ENCODE results near the gene SLC25A23. TPM values are rescaled to one million over a fixed set of nuclear protein-coding genes. Genes with fewer than 3 reads are reported as not detected.

The SLC25A23 gene
- total RNA-seq, 1 donor from 2014 or later = 16.0 TPM

GRCh38 chr19:6393074-6393982 is 66.3 kb downstream of the SLC25A23 start, which contains the start of gene GTF2F1:
TSS of gene GTF2F1 (minus strand) at chr19:6393164. CDS start at chr19:6392995, 169 bp downstream.
- Mint-ChIP-seq H3K27me3 (ENCODE audit: insufficient read depth, low read depth) (peaks cover 3% of the 10 kb centered on the region), H3K4me1 (peaks cover 22% of the 10 kb centered on the region), H3K9me3 (no peaks in the 10 kb centered on the region), H3K4me3 (peak within 1 kb of the TSS; percentile 96), H3K27ac (peak within 1 kb of the TSS; percentile 97), H3K36me3 (peaks cover 8% of the 10 kb centered on the region)
- Histone ChIP-seq H3K27ac (peak within 1 kb of the TSS; percentile 3), H3K9me3 (ENCODE audit: low read depth) (no peaks in the 10 kb centered on the region), H2AFZ (replicated peaks) (peak within 1 kb of the TSS; percentile 54), H3K79me2 (ENCODE audit: low read depth) (peaks cover 25% of the 10 kb centered on the region), H3K4me3 (peak within 1 kb of the TSS; percentile 68), H3K4me1 (peaks cover 13% of the 10 kb centered on the region), H4K20me1 (ENCODE audit: low read depth) (no peaks in the 10 kb centered on the region), H3K9ac (peak within 1 kb of the TSS; percentile 65), H3K36me3 (no peaks in the 10 kb centered on the region), H3K27me3 (no peaks in the 10 kb centered on the region), H3F3A (ENCODE audit: low read depth) (peaks cover 14% of the 10 kb centered on the region), H3K4me2 (peak within 1 kb of the TSS; percentile 91)
- peak; percentile 16 for TF ChIP-seq EZH2 (IDR thresholded peaks at IDR 0.05)
- no peak for TF ChIP-seq EZH2phosphoT487 (IDR thresholded peaks at IDR 0.05)
- TF ChIP-seq CTCF (IDR thresholded peaks at IDR 0.05) = peak; percentile 26
- peak; percentile 98 for DNase-seq (ENCODE audit: low spot score)

GRCh38 chr19:6392221-6393073 is 67.1 kb downstream of the SLC25A23 start:
- H3K79me2 ChIP-seq (ENCODE audit: low read depth) = peaks cover 25% of the 10 kb centered on the region
- H3K9me3 ChIP-seq (ENCODE audit: low read depth) = no peaks in the 10 kb centered on the region
- H3K9ac ChIP-seq = peak overlapping the region; percentile 65
- H3K36me3 Mint-ChIP-seq = peaks cover 10% of the 10 kb centered on the region
- H4K20me1 ChIP-seq (ENCODE audit: low read depth) = no peaks in the 10 kb centered on the region
- DNase-seq (ENCODE audit: low spot score) = peak; percentile 18
- peak overlapping the region; percentile 96 for H3K4me3 Mint-ChIP-seq
- no peak overlapping the region for H3K27ac ChIP-seq
- no peak for TF ChIP-seq CTCF (IDR thresholded peaks at IDR 0.05)
- TF ChIP-seq EZH2 (IDR thresholded peaks at IDR 0.05) = peak; percentile 9
- H2AFZ ChIP-seq (replicated peaks) = peak overlapping the region; percentile 54
- no peaks in the 10 kb centered on the region for H3K9me3 Mint-ChIP-seq
- H3K4me1 ChIP-seq = peaks cover 13% of the 10 kb centered on the region
- peak overlapping the region; percentile 68 for H3K4me3 ChIP-seq
- no peaks in the 10 kb centered on the region for H3K36me3 ChIP-seq
- peaks cover 22% of the 10 kb centered on the region for H3K4me1 Mint-ChIP-seq
- H3K4me2 ChIP-seq = peak overlapping the region; percentile 91
- peak overlapping the region; percentile 72 for H3K27ac Mint-ChIP-seq
- H3K27me3 Mint-ChIP-seq (ENCODE audit: insufficient read depth, low read depth) = peaks cover 2% of the 10 kb centered on the region
- peaks cover 14% of the 10 kb centered on the region for H3F3A ChIP-seq (ENCODE audit: low read depth)
- no peaks in the 10 kb centered on the region for H3K27me3 ChIP-seq

Small RNA genes within 50 kb of the gene (microRNA-seq; reads per million reads assigned to microRNA genes)
- gene MIR3940 = 4.5 reads per million, percentile 23 among the genes with 10 or more reads in this experiment
- gene MIR6790 = not detected

Small RNA genes within 50 kb of the gene (small RNA-seq; reads per million reads assigned to genes)
- gene AC010503.2 = not detected
- gene MIR6790 = not detected

Other genes starting within 250 kb of the SLC25A23 start
- 5.6 and 21.0 TPM in 2 replicates for gene MLLT1, start 179.8 kb downstream of the SLC25A23 start, total RNA-seq (ENCODE audit: low replicate concordance)
- gene ACER1, start 126.2 kb downstream of the SLC25A23 start, total RNA-seq (ENCODE audit: low replicate concordance) = not detected in 2 replicates
- 28.0 and 73.6 TPM in 2 replicates for gene CLPP, start 98.3 kb downstream of the SLC25A23 start, total RNA-seq (ENCODE audit: low replicate concordance)
- gene ALKBH7, start 87.0 kb downstream of the SLC25A23 start, total RNA-seq (ENCODE audit: low replicate concordance) = 19.7 and 94.7 TPM in 2 replicates
- gene PSPN, start 83.9 kb downstream of the SLC25A23 start, total RNA-seq (ENCODE audit: low replicate concordance) = 0.92 and 2.7 TPM in 2 replicates
- gene GTF2F1, start 66.6 kb downstream of the SLC25A23 start, total RNA-seq (ENCODE audit: low replicate concordance) = 36.9 and 46.9 TPM in 2 replicates
- gene KHSRP, start 35.0 kb downstream of the SLC25A23 start, total RNA-seq (ENCODE audit: low replicate concordance) = 136 and 283 TPM in 2 replicates
- 0.46 TPM in 1 of 2 replicates, not detected in the other for gene SLC25A41, start 26.0 kb downstream of the SLC25A23 start, total RNA-seq (ENCODE audit: low replicate concordance)
- 1.2 and 1.3 TPM in 2 replicates for gene CRB3, start 4.5 kb upstream of the SLC25A23 start, total RNA-seq (ENCODE audit: low replicate concordance)
- 0.19 TPM in 1 of 2 replicates, not detected in the other for gene DENND1C, start 22.0 kb upstream of the SLC25A23 start, total RNA-seq (ENCODE audit: low replicate concordance)
- 2.4 and 7.3 TPM in 2 replicates for gene TUBB4A, start 42.5 kb upstream of the SLC25A23 start, total RNA-seq (ENCODE audit: low replicate concordance)
- gene TNFSF9, start 71.2 kb upstream of the SLC25A23 start, total RNA-seq (ENCODE audit: low replicate concordance) = 0.28 and 1.7 TPM in 2 replicates
- 1.2 TPM in 1 of 2 replicates, not detected in the other for gene CD70, start 131.4 kb upstream of the SLC25A23 start, total RNA-seq (ENCODE audit: low replicate concordance)
- gene TNFSF14, start 210.4 kb upstream of the SLC25A23 start, total RNA-seq (ENCODE audit: low replicate concordance) = not detected in 2 replicates